ENCODE measurements around the gene PLEKHA1.

The PLEKHA1 gene

DNA sequence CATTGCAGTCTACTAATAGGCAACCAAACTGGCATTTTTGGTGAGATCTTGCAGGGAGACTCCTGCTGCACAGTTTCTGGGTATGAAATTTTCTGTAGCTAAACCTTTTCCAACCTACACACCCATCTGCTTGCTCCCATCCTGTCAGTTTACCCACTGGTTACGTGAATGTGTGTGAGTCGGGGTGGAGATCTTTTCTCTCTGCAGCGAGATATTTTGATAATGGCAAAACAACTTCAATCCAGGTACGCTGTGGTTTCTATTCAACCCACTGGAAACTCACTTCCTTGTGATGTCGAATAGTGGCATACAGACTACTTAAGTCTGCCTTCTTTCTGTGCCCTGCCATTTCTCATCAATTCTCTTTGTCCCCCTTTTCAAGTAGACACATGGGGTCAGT, 4.5 kb downstream of the PLEKHA1 start:
- H4K91ac ChIP-seq (ENCODE audit: low read depth, low read length, poor library complexity) = no peak overlapping the region
- DNase-seq (ENCODE audit: low spot score) = no peak
- no peak overlapping the region for H2BK15ac ChIP-seq (ENCODE audit: low read length)
- no peak overlapping the region for H3K4ac ChIP-seq (ENCODE audit: low read length)
- peaks cover 0 to 2% of the 10 kb centered on the region in 2 donors for H3K4me1 ChIP-seq (ENCODE audit: control insufficient read depth in 2 of 2, insufficient read depth in 1 of 2, low read depth in 1 of 2, low read length in 2 of 2)
- no peak overlapping the region for H3K14ac ChIP-seq (ENCODE audit: low read length)
- no peaks in the 10 kb centered on the region for H3K79me1 ChIP-seq (ENCODE audit: low read depth, low read length)
- no peak overlapping the region for H3K23ac ChIP-seq (ENCODE audit: low read depth, low read length, poor library complexity)
- no peak overlapping the region for H3K4me2 ChIP-seq (ENCODE audit: insufficient read depth, low read length, poor library complexity, severe bottlenecking)
- H2AFZ ChIP-seq (ENCODE audit: low read length) = no peak overlapping the region
- no peak overlapping the region for H3K4me3 ChIP-seq (ENCODE audit: low read length in 2 of 2)
- no peak overlapping the region for H3K18ac ChIP-seq (ENCODE audit: low read length)
- WGBS, 2 donors (ENCODE audit: extremely low coverage in 2 of 2, insufficient read length in 2 of 2, insufficient replicate concordance in 1 of 2) = no CpG with 5 or more reads among the region's 5 CpGs
- H3K9ac ChIP-seq (ENCODE audit: low read depth, low read length, poor library complexity) = no peak overlapping the region
- no peak overlapping the region for H3K27ac ChIP-seq (replicated peaks; ENCODE audit: low read length)
- no peak overlapping the region for H2BK120ac ChIP-seq (ENCODE audit: low read depth, low read length)
- H3K36me3 ChIP-seq (replicated peaks in 1 of 2; ENCODE audit: control insufficient read depth in 2 of 2, insufficient read depth in 2 of 2, low read length in 2 of 2) = no peaks in the 10 kb centered on the region
- H3K9me3 ChIP-seq (replicated peaks in 1 of 2; ENCODE audit: control insufficient read depth in 2 of 2, insufficient read depth in 1 of 2, low read depth in 1 of 2, low read length in 2 of 2) = peaks cover 0 to 5% of the 10 kb centered on the region in 2 donors
- no peak overlapping the region for H2BK5ac ChIP-seq (ENCODE audit: low read length)
- no peaks in the 10 kb centered on the region for H3K27me3 ChIP-seq (ENCODE audit: control insufficient read depth in 3 of 3, insufficient read depth in 3 of 3, low read depth in 1 of 3, low read length in 3 of 3)
- H4K8ac ChIP-seq (ENCODE audit: low read depth, low read length) = no peak overlapping the region
- no peak overlapping the region for H2AK5ac ChIP-seq (ENCODE audit: low read depth, low read length)
- no peak overlapping the region for H2BK12ac ChIP-seq (ENCODE audit: low read length)

DNA sequence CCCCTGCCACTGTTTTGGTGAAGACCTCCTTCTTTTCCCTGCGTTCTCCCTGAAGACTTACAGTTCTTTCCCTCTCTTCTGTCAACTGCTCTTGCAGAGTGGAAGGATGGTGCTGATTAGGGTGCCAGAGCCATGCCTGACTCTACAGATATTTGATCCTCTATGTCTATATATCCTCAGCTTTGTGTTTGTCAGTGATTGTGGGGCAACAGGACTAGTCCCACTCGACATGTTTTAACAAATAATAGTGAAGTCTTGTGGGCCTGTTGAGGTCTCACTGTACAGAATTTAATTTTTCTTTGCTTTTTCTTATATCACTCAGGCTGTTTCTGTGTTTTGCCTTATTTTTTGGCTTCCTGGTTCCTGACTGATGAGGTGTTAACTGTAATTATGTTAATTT, 5.0 kb downstream of the PLEKHA1 start:
- Histone ChIP-seq H3K27me3 (ENCODE audit: control insufficient read depth in 3 of 3, insufficient read depth in 3 of 3, low read depth in 1 of 3, low read length in 3 of 3) (no peaks in the 10 kb centered on the region), H2BK5ac (ENCODE audit: low read length) (no peak overlapping the region), H3K4me3 (ENCODE audit: low read length in 2 of 2) (no peak overlapping the region), H2BK12ac (ENCODE audit: low read length) (no peak overlapping the region), H3K4me1 (ENCODE audit: control insufficient read depth in 2 of 2, insufficient read depth in 1 of 2, low read depth in 1 of 2, low read length in 2 of 2) (no peaks in the 10 kb centered on the region), H2BK15ac (ENCODE audit: low read length) (no peak overlapping the region), H2AK5ac (ENCODE audit: low read depth, low read length) (no peak overlapping the region), H3K4ac (ENCODE audit: low read length) (no peak overlapping the region), H3K36me3 (replicated peaks in 1 of 2; ENCODE audit: control insufficient read depth in 2 of 2, insufficient read depth in 2 of 2, low read length in 2 of 2) (no peaks in the 10 kb centered on the region), H3K4me2 (ENCODE audit: insufficient read depth, low read length, poor library complexity, severe bottlenecking) (no peak overlapping the region), H4K91ac (ENCODE audit: low read depth, low read length, poor library complexity) (no peak overlapping the region), H3K79me1 (ENCODE audit: low read depth, low read length) (no peaks in the 10 kb centered on the region), H3K14ac (ENCODE audit: low read length) (no peak overlapping the region), H3K27ac (replicated peaks; ENCODE audit: low read length) (no peak overlapping the region), H3K18ac (ENCODE audit: low read length) (no peak overlapping the region), H3K9ac (ENCODE audit: low read depth, low read length, poor library complexity) (no peak overlapping the region), H2AFZ (ENCODE audit: low read length) (no peak overlapping the region), H2BK120ac (ENCODE audit: low read depth, low read length) (no peak overlapping the region), H3K9me3 (replicated peaks in 1 of 2; ENCODE audit: control insufficient read depth in 2 of 2, insufficient read depth in 1 of 2, low read depth in 1 of 2, low read length in 2 of 2) (peaks cover 0 to 5% of the 10 kb centered on the region in 2 donors), H3K23ac (ENCODE audit: low read depth, low read length, poor library complexity) (no peak overlapping the region), H4K8ac (ENCODE audit: low read depth, low read length) (no peak overlapping the region)
- no CpG with 5 or more reads among the region's 2 CpGs for WGBS, 2 donors (ENCODE audit: extremely low coverage in 2 of 2, insufficient read length in 2 of 2, insufficient replicate concordance in 1 of 2)
- no peak for DNase-seq (ENCODE audit: low spot score)

DNA sequence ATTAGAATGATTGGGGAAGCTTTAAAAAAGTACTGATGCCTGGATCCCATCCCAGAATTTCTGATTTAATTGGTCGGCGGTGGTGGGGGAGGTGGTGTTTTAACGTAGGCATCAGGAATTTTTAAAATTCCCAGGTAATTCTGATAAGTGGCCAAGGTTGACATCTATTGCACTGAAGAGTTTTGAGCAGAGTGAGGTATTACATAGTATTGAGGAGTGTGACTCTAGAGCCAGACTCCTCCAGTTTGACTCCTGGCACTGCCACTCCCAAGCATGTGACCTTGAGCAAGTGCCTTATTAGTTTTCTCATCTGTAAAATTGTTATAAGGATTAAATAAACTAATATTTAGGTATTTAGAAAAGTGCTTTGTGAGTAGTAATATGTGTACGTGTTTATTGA, 6.2 kb downstream of the PLEKHA1 start:
- DNase-seq (ENCODE audit: low spot score) = no peak
- H2BK15ac ChIP-seq (ENCODE audit: low read length) = no peak overlapping the region
- H3K79me1 ChIP-seq (ENCODE audit: low read depth, low read length) = no peaks in the 10 kb centered on the region
- no peak overlapping the region for H2AFZ ChIP-seq (ENCODE audit: low read length)
- H2BK5ac ChIP-seq (ENCODE audit: low read length) = no peak overlapping the region
- H3K9me3 ChIP-seq (replicated peaks in 1 of 2; ENCODE audit: control insufficient read depth in 2 of 2, insufficient read depth in 1 of 2, low read depth in 1 of 2, low read length in 2 of 2) = peaks cover 0 to 5% of the 10 kb centered on the region in 2 donors
- H2BK12ac ChIP-seq (ENCODE audit: low read length) = no peak overlapping the region
- H3K4me2 ChIP-seq (ENCODE audit: insufficient read depth, low read length, poor library complexity, severe bottlenecking) = no peak overlapping the region
- H4K8ac ChIP-seq (ENCODE audit: low read depth, low read length) = no peak overlapping the region
- no peaks in the 10 kb centered on the region for H3K4me1 ChIP-seq (ENCODE audit: control insufficient read depth in 2 of 2, insufficient read depth in 1 of 2, low read depth in 1 of 2, low read length in 2 of 2)
- no peak overlapping the region for H3K4ac ChIP-seq (ENCODE audit: low read length)
- no peak overlapping the region for H4K91ac ChIP-seq (ENCODE audit: low read depth, low read length, poor library complexity)
- H3K27ac ChIP-seq (replicated peaks; ENCODE audit: low read length) = no peak overlapping the region
- no peak overlapping the region for H3K18ac ChIP-seq (ENCODE audit: low read length)
- H2AK5ac ChIP-seq (ENCODE audit: low read depth, low read length) = no peak overlapping the region
- no peak overlapping the region for H3K4me3 ChIP-seq (ENCODE audit: low read length in 2 of 2)
- WGBS, 2 donors (ENCODE audit: extremely low coverage in 2 of 2, insufficient read length in 2 of 2, insufficient replicate concordance in 1 of 2) = 100% methylated on average over 1 of the region's 4 CpGs; no CpG with 5 or more reads in 1 of the 2 donors
- H3K23ac ChIP-seq (ENCODE audit: low read depth, low read length, poor library complexity) = no peak overlapping the region
- no peaks in the 10 kb centered on the region for H3K36me3 ChIP-seq (replicated peaks in 1 of 2; ENCODE audit: control insufficient read depth in 2 of 2, insufficient read depth in 2 of 2, low read length in 2 of 2)
- no peak overlapping the region for H2BK120ac ChIP-seq (ENCODE audit: low read depth, low read length)
- no peaks in the 10 kb centered on the region for H3K27me3 ChIP-seq (ENCODE audit: control insufficient read depth in 3 of 3, insufficient read depth in 3 of 3, low read depth in 1 of 3, low read length in 3 of 3)
- no peak overlapping the region for H3K9ac ChIP-seq (ENCODE audit: low read depth, low read length, poor library complexity)
- H3K14ac ChIP-seq (ENCODE audit: low read length) = no peak overlapping the region

DNA sequence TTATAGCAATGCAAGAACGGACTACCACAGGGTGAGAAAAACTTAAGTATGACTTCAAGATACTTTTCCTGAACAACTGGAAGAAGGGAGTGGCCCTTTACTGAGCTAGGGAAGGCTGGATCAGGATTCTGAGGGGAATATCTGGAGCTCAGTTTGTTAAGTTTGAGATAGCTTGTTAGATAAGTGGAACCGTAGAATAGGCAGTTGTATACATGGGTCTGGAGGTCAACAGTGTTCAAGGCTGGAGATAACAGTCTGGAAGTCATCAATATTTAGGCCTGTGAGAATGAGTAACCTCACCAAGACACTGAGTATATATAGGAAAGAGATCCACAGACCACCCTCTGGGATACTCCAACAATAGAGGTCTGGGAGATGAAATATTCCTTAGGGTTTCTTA, 7.2 kb downstream of the PLEKHA1 start:
- Histone ChIP-seq H3K14ac (ENCODE audit: low read length) (no peak overlapping the region), H2BK12ac (ENCODE audit: low read length) (no peak overlapping the region), H3K9me3 (replicated peaks in 1 of 2; ENCODE audit: control insufficient read depth in 2 of 2, insufficient read depth in 1 of 2, low read depth in 1 of 2, low read length in 2 of 2) (peaks cover 0 to 5% of the 10 kb centered on the region in 2 donors), H3K18ac (ENCODE audit: low read length) (no peak overlapping the region), H2BK5ac (ENCODE audit: low read length) (no peak overlapping the region), H4K91ac (ENCODE audit: low read depth, low read length, poor library complexity) (no peak overlapping the region), H3K4me3 (ENCODE audit: low read length in 2 of 2) (no peak overlapping the region), H2AFZ (ENCODE audit: low read length) (no peak overlapping the region), H3K79me1 (ENCODE audit: low read depth, low read length) (no peaks in the 10 kb centered on the region), H3K4me2 (ENCODE audit: insufficient read depth, low read length, poor library complexity, severe bottlenecking) (no peak overlapping the region), H2BK15ac (ENCODE audit: low read length) (no peak overlapping the region), H3K4me1 (ENCODE audit: control insufficient read depth in 2 of 2, insufficient read depth in 1 of 2, low read depth in 1 of 2, low read length in 2 of 2) (no peaks in the 10 kb centered on the region), H2BK120ac (ENCODE audit: low read depth, low read length) (no peak overlapping the region), H3K4ac (ENCODE audit: low read length) (no peak overlapping the region), H3K23ac (ENCODE audit: low read depth, low read length, poor library complexity) (no peak overlapping the region), H3K9ac (ENCODE audit: low read depth, low read length, poor library complexity) (no peak overlapping the region), H2AK5ac (ENCODE audit: low read depth, low read length) (no peak overlapping the region), H3K27me3 (ENCODE audit: control insufficient read depth in 3 of 3, insufficient read depth in 3 of 3, low read depth in 1 of 3, low read length in 3 of 3) (no peaks in the 10 kb centered on the region), H3K36me3 (replicated peaks in 1 of 2; ENCODE audit: control insufficient read depth in 2 of 2, insufficient read depth in 2 of 2, low read length in 2 of 2) (no peaks in the 10 kb centered on the region), H3K27ac (replicated peaks; ENCODE audit: low read length) (no peak overlapping the region), H4K8ac (ENCODE audit: low read depth, low read length) (no peak overlapping the region)
- DNase-seq (ENCODE audit: low spot score) = no peak
- WGBS, 2 donors (ENCODE audit: extremely low coverage in 2 of 2, insufficient read length in 2 of 2, insufficient replicate concordance in 1 of 2) = no CpG with 5 or more reads among the region's 2 CpGs

Data from neuronal stem cell (in vitro differentiated cells).